HG02943 (cell line): ENCODE data around the gene RBM19.

Source experiments
- ATAC-seq: cut with Tn5 transposase; IDR thresholded peaks from one replicate; pipeline ENCODE4 v1.9.1; 2021; ENCODE audit warnings: mild to moderate bottlenecking, low read depth, moderate library complexity; ENCODE audit not compliant: unreplicated experiment

RBM19 gene

DNA sequence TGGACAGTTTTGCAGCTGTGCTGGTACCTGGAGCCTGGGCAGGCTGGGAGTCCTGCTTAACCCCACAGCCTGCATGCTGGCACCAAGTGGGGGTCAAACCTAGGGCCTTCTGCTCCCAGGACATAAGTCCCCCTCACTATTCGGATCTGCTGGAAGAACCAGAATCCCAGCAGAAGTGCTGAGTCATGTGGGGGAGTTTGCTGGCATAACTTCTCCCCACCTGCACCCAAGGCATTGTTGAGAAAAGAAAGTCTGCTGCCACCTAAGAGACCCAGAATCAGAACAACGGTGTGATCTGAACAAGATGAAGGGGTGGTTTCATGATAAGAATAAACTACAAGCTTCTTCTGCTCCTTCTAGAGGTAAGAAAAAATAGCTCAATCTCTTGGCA lies 102.7 kb downstream of the RBM19 start:
- no peak for ATAC-seq

DNA sequence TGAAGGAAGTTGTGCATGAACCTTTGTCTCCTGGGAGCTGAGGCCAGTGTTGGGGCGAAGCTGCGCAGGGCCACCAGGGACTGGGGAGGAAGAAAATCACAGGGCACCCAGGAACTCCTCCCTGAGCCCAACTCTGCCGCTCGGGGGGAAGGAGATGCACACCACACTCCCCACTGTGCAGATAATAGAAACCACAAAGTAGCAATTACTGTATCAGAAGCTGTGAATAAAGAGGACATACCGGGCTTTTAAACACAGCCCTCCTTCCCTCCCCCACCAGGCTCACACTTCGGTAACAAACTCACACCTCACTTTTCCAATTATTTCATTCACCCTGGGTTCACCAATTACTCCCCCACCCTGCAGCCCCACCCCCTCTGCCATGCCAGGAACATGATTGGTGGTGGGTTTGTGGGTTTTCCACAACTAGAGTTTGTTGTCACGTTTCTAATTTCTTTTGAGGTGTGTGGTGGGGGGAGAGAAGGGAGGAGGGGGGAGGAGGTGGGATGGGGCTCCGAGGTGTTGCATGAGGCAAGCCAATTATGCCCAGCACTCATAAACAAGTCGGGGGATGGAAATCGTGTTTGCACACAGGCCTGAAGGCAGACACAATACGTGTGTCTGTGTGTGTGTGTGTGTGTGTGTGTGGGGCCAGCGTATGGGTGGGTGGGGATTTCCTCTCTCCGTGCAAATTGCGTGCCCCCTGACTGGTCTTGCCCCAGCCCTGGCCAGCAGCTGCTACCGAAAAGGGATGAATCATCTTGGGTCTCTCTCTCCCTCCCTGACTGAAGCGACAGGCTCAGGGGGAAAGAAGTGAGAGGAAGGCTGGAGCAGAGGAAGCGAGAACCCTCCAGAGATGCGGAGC lies 103.3 kb downstream of the RBM19 start:
- ATAC-seq: no peak

DNA sequence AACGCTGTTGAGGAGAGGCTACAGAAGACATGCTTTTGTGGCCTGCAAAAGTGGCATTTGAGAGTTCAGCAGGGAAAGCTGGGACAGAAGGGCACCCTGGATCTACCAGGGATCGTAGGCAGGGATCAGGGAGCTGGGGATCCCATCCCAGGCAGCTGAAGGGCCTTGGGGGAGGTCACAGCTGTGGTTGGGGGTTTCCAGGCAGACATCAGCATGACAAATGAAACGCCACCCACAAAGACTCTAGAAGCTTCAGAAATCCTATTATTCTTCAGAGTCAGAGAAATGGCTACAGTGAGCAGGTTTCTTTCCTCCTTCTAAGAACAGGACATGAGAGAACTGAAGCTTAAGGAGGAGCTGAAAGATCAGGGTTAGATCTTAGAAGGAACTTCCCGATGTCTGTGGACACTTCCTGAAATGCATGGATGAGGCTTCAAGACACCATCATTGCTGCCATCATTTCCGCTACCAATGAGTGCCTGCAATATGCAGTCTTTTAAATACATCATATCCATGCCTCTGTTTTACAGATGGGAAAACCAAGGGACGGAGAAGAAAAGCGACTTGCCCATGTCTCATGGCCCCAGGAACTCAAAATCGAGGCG lies 104.3 kb downstream of the RBM19 start:
- ATAC-seq: no peak

DNA sequence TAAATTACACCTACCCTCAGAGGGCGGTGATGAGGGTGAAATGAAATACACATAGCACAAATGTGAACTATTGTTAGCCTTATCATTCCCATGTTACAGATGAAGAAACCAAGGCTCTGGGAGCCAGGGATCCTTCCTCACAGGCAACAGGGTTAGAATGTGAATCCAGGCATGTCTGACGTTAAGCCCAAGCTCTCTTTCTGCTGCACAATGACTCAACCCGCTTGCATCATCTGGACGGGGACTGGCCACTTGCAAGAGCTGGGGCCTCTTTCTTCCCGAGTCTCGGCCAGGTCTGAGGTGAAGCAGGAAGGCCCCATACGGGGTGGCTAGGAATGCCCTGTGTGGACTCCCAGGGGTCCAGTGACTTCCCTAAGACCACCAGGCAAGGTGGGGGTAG lies 105.2 kb downstream of the RBM19 start:
- no peak for ATAC-seq

DNA sequence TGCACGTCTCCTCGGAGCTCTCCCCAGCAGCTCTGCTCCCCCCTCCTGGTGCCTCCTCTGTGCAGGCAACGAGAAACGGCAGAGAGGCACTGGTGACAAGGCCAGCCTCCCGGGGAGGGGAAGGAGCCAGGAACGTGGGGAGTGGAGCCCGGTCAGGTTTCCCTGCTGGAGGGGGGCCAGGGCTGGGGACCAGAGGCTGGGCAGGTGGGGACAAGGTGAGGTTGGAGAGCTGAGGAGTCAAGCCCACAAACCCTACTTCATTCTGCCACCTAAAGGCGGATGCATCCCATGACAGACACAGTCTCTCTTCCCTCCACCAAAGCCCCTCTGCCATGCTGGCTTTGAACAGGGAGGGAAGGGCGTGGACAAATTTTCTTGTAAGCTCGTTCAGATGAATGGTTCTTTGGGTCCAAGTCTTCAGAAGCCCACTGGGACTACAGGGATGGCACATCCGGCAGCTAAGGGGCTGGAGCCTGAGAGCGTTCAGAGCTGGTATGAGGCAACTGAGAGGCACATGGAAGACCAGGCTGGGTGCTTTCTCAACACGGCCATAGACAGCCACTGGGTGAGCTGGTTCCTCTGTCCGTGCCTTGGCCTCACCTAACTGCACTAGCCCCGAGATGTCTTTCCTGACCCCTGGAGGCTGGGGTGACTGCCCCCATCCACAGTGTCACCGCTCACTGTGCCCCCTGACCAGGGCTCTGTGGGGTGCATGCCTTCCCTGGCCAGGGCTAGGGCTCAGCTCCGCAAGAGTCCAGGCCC lies 105.9 kb downstream of the RBM19 start:
- ATAC-seq: no peak

DNA sequence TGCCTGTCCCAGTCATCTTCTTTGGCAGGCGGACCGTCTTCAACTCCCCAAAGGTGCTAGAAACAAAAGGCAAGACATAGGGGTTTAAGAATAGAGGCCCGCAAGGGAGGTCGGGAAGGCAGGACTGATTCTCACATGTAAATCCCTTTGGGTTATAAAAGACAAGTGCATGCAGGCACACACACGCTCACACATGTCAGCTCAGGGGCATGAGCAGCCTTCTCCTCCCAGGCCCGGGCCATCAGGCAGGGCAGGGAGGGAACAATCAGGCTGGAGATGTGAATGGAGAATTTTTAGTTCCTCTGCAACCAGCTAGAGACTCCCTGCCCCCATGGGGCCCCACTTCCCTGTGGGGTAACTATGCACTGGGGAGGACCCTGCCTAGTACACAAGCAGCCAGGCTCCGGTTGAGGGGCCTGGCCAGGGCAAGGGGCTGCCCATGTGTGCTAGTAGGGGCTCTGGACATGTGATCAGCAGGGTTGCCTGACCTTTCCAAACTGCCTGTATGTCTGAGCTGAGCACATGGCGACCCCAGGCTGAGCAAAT lies 107.2 kb downstream of the RBM19 start:
- ATAC-seq: no peak

DNA sequence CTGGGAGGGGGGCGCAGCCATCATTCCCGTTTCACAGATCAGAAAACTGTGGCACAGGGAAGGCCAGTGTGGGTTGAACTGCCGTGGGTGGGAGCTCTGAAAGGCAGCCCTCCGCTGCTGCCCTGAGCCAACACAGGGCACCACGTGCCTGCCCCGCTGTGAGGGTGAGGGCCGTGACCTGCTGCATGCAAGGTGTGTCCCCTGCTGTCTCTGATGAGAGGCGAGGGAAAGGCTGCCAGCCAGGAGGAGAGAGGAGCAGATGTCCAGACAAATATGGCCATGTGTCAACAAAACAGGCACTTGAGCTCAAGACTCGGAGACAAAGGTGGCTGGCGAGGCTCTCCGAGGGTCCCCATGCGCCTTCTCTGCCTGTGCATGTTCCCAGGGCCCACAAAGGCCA lies 108.8 kb downstream of the RBM19 start:
- ATAC-seq: no peak

DNA sequence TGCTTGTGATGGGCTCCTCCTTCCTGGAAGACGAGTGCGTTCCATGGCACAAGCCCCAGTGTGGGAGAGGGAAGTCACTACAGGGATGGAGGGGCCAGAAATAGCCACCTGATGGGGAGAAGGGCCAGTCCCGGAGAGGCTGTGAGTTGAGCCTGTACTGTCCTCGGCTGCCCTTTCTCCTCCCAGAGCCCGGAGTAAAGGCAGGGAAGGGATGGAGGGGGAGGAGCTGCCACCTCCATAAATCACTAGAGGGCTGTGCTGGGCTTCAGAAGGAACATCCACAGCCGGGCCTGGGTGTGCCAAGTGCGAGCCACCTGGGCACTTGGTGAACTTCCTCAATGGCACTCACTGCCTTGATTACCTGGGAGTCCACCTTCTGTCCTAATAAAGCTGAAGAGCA lies 110.1 kb downstream of the RBM19 start:
- ATAC-seq: no peak

DNA sequence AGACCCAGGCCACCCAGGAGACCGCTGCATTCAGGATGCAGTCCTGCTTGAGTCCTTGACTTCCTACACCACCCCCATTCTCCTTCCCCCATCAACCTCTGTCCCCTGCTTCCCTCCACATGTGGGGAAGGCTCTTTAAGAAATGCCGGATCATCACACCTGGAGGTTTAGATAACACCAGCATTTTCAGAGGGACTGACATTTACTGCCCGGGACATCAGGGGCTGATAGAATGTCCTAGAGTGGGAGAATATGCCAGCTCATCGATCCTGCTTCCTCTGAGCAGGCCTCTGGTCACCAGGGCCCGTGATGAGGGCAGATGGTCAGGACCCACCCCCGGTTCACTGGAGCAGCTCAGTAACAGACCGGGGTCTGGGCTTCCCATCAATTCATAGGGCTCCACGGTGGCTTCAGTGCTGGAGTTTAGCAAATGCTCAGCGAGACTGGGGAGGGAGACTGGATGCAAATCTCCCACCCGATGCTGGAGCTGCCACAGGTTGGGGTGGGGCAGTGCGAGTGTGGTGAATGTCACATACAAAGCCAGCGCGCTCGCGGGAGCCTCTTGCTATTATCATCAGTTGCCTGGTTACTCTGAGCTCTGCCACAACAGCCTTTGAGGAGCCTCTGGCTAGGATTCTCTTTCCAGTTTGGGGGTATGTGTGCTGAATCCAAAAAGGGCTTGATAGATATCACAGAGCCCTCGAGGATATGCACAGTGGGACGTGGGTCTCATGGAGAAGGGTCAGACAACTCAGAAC lies 111.6 kb downstream of the RBM19 start:
- ATAC-seq: no peak

DNA sequence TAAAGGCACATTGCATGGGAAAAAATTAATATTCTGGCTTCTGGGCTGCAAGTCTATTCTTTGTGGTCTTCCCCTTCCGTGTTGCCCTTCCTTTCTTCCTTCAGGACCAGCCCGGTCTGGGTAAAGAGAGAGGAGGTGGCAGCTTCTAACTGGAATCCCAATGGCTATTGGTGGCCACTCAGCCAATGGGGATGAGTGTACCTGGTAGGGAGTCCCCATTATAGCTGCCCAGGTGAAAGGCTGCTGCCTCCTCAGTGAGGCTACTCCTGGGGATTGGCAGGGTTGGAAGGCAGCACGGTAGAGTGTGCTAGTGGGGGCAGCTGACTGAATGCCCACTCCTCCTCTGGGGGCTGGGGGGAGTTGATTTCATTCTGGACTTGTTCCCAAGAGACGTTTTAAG lies 112.6 kb downstream of the RBM19 start:
- ATAC-seq: no peak

DNA sequence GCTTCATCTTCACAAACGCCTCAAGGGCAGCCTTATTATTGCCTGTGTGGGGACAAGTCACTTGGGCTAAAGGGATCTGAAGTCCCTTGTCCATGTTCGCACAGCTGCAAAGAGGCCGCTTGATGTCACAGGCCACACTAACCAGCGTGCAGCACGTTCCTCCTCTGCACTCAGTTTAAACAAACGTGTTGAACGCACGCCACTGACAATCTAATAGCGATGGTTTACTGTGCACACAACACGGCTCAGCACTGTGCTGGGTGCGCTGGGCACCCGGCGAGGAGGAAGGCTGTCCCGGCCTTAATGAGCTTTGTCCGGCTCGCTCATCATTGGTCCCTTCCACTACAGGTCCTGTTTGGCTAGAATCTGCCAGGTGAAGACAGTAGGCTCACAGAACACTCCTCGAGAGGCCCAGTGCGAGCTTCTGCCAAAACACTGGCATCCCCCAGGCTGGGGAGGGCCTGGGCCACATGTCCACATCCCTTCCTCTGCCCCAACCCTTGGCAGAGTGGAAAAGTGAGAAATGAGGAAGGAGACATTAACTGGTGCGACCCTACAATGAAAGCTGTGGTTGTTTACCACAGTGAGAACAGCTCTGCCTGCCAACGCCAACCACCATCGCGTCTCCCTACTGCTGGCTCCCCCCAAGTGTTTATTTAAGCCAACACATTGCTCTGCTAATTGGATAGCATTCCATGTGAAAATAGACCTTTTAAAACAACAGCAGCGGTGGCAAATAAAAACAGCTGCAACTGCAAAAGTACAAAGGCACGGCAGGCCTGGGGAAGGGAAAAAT lies 113.2 kb downstream of the RBM19 start:
- no peak for ATAC-seq

DNA sequence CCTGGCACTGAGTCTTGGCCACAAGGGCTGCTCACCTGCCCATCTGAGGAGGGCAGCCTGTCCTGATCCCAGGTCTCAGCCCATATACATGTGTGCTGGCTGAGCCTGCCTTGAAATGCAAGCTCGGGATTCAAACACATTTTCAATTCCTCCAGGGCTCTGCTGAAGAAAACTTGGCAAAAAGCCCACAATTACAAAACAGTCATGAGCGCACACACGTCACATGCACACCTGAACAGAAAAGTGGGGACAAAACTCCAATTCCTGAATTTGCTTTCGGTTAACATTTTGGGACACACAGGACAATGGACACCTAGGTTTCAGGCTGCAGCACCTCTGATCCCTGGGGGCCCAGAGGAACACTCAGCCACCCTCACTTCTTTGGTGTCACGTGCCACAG lies 113.9 kb downstream of the RBM19 start:
- ATAC-seq: no peak

DNA sequence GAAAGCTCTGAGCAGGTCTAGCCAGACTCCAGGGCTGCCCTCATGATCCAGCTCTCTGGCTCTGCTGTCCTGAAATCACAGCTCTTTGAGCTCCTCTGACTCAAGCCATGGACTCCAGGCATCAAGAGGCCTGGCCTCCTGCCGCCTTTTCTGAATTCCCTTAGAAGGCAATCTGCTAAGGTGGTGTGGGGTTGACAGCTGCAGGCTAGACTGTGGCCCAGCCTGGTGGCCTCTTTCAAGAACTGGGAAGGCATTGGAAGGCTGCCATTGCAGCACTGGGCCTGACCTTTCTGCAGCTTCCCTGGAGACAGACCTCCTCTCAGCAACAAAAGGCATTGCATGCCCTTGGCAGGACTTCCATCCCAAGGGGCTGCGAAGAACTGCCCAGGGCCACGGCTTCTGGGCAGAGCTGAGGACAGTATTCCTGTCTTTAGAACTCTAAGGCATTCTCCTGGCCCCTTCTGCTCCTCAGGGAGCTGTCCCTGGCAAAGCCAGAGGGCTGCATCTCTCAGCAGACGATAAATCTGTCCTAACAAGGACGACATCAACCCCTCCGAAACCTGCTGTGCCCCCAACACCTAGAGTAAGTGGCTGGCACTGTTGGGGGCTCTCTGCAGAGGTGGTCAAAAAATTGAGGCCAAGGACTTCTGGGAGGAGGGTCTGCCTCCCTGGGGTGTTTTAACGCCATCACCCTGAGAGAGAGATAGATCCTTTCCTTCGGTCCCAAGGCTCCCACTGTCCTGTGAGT lies 115.6 kb downstream of the RBM19 start:
- ATAC-seq: no peak

DNA sequence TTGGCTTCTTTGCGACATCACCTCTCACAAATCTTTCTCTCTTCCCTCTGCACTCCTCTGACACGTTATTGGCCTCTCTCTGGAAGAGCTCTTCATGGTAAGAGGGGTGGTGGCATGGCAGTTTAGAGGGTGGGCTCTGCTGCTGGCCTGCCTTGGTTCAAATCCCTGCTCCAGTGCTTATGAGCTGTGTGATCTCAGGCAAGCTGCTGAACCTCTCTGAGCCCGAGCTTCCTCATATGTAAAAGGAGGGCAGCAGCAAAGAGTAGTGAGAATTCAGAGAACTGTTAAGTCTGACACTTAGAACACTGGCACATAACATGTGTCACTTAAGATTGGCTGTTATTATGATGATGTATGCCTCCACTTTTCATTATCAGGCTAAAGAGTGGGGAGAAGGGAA lies 118.3 kb downstream of the RBM19 start:
- no peak for ATAC-seq

DNA sequence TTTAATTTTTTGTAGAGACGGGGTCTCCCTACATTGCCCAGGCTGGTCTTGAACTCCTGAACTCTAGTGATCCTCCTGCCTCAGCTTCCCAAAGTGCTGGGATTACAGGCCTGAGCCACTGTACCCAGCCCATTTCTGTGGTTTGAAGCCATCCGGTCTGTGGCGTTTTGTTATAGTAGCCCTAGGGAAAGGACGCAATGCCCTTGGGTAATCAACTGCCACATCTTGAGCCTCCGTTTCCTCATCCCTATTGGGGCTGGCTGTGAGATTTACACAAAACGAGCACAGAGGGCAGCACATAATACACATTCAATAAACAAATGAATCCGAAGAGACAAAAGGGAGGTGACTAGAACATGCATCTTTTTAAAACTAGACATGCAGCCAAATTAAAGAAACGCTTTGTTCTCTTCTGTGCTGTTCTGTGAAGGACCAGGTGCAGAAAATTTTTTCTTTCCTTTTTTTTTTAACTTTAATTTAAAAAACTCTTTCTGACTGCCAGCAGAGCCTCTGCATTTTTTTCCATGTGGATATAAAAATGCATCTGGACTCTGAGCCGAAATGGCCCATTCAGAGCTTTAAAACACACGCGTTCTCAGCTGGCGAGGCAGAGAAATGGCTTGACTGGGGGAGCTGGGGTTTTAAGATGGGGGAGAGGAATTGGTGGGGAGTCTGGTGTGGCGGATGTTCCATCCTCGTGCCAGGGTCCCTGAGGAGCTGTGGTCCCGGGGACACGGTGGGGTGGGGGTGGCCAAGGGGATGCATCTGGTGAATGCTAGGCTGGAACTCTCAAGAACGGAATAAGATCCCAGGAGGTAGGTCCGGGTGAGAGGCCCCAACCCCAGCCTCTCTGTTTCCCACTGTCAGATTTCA lies 119.0 kb downstream of the RBM19 start:
- no peak for ATAC-seq

DNA sequence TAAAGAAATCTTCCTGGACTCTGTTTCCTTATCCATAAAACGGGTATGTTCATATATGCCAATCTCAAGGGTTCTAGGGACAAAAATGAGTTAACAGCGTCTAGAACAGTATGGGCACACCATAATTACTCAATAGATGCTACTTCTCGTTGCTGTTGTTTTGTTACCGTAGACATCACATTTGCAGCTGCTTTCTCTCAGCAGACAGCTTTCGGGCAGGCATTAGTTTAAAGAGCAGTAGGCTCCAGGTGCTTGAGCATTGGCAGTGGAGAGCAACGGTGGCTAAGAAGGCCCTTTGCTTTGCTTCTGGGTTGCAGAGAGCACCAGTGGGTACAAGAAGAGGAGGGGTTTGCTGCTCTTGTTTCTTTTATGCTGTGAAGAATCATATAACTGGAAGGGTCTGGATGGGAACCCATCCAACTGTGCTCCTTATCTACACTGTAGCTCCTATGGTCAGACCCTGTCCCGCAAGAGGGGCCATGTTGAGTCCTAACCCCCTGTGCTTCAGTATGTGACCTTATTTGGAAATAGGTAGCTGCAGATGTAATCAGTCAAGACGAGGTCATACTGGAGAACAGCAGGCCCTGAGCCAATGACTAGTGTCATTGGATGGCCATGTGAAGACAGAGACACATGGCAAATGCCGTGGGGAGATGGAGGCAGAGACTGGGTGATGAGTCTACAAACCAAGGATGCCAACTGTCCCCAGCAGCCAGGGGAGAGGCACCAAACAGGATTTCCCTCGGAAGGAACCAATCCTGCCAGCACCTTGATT lies 120.0 kb downstream of the RBM19 start:
- no peak for ATAC-seq

DNA sequence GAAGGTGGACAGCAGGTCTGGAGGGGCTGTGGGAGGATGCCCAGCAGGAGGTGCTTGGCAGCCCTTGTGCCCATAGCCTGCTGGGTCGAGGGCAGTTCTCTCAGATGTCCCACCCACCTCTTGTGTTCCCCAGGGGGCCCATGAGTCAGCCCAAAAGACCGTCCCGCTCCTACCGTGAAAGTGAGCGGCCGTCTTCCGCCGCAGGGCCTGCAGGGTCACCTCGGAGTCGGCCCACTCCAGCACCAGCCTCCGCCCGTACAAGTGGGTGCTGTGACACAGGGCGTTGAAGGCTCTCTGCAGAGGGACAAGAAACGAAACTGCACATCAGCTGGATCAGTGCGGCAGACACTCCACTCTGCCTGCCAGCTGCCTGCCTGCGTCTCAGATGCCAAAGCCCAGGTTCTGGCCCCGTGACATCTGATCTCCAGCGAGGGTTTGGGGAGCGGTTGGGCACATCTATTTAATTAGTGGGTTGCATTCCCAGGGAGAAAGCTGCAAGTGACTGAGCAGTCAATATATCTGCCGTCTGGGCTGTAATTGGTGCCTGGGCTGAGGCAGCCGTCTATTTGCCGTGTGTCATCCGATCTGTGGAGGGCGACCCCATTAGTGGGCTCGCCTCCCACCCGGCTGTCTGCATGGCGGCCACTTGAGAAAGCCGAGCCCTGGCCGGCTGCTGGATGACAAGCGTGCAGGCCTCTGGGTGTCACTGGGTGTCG lies 121.5 kb downstream of the RBM19 start:
- ATAC-seq: no peak
